Renal pelvis (tissue), 4 donors: ENCODE data around the gene FSD1L. TPM values are rescaled to one million over a fixed set of nuclear protein-coding genes. Genes with fewer than 3 reads are reported as not detected.
"Not testable (repeated sequence)": the region's sequence is repeated elsewhere in the genome, so short reads cannot be mapped to it uniquely, and the experiment has no call there.

Experiments used
- DNase-seq: peaks from one replicate; pipeline ENCODE4 v3.0.0-alpha.2; 2013
- polyA plus RNA-seq, 3 donors: library from polyadenylated mRNA; unstranded; fragments of 120-200 nt; gene quantifications; one replicate each; pipeline ENCODE4 v1.2.1, GENCODE V29; 2013; ENCODE audit not compliant: insufficient read length in 3 of 3

The FSD1L gene
- polyA plus RNA-seq, 3 donors: 7.4 to 10.7 (median 8.0) TPM

- DNase-seq: no peak
Measured at GRCh38 chr9:105554042-105554441, 106.2 kb downstream of the FSD1L start.

- peak; percentile 88 for DNase-seq
Measured at GRCh38 chr9:105557804-105558610, 110.2 kb downstream of the FSD1L start, which contains the start of gene FKTN. Gene FKTN, plus strand, starts transcription at chr9:105558131. Its CDS starts 16,902 bp downstream, at chr9:105575033.

GRCh38 chr9:105572455-105572854 lies 124.6 kb downstream of the FSD1L start:
- DNase-seq: no peak

- not testable (repeated sequence) for DNase-seq
Measured at GRCh38 chr9:105579952-105580351, 132.1 kb downstream of the FSD1L start.

GRCh38 chr9:105581550-105581949 lies 133.7 kb downstream of the FSD1L start:
- DNase-seq: not testable (repeated sequence)

- DNase-seq: no peak
Measured at GRCh38 chr9:105593145-105593544, 145.3 kb downstream of the FSD1L start.

Other genes with a start within 250 kb of the FSD1L start
- 10 to 100 TPM; 45.3 to 51.0 (median 46.1) TPM for gene SLC44A1, start 203.4 kb upstream of the FSD1L start, polyA plus RNA-seq
- 10 to 100 TPM; 21.4 to 29.3 (median 25.9) TPM for gene FKTN, start 110.1 kb downstream of the FSD1L start, polyA plus RNA-seq
- 1 to 10 TPM; 1.6 to 3.3 (median 2.8) TPM for gene TAL2, start 214.4 kb downstream of the FSD1L start, polyA plus RNA-seq
- 10 to 100 TPM; 40.5 to 45.5 (median 41.8) TPM for gene TMEM38B, start 246.5 kb downstream of the FSD1L start, polyA plus RNA-seq